B cell (primary cell): ENCODE measurements around the gene SPATA3. TPM values are rescaled to one million over a fixed set of nuclear protein-coding genes. Genes with fewer than 3 reads are reported as not detected.
A peak's percentile ranks its signal among the peaks of the same experiment; 100 is the strongest.

Source experiments
- ATAC-seq: fragments of 200-7000 bp; cut with Tn5 transposase; one replicate; pipeline ENCODE4 v1.10.0; 2021; ENCODE audit warnings: low read depth, mild to moderate bottlenecking, moderate number of reproducible peaks, moderate library complexity
- CTCF ChIA-PET: fragments of 350-600 bp; sonication (Branson Sonifier 250); formaldehyde crosslinking; loops from one replicate; lab custom pipeline; 2021; ENCODE audit warnings: antibody characterized with exemption, inconsistent platforms; lab: Charles Lee
- POLR2A ChIA-PET: fragments of 350-600 bp; sonication (Branson Sonifier 250); formaldehyde crosslinking; loops from one replicate; lab custom pipeline; 2021; ENCODE audit warnings: antibody characterized with exemption; lab: Charles Lee
- DNase-seq: peaks from one replicate; pipeline ENCODE4 v3.0.0; 2013
- H2AFZ ChIP-seq: 2 replicates; pipeline ENCODE4 v1.6.1; 2012; ENCODE audit warnings: mild to moderate bottlenecking, low read depth, low read length; ENCODE audit not compliant: insufficient read depth, poor library complexity, severe bottlenecking
- H3K27ac ChIP-seq, 2 donors: 1 replicate in 1 of 2; 2 replicates in 1 of 2; pipeline ENCODE4 v1.5.1; 2012 to 2013; ENCODE audit warnings: low read length in 2 of 2, mild to moderate bottlenecking in 2 of 2, moderate library complexity in 1 of 2
- H3K27me3 ChIP-seq, 4 experiments: fragments of 200-600 bp in 1 of 4; sonication (generic) in 1 of 4; replicated peaks in 1 of 4; 1 replicate in 2 of 4; 2 replicates in 2 of 4; pipeline versions ENCODE4 v1.6.1 to v1.7.0; 2013 to 2016; ENCODE audit warnings: low read length in 3 of 4, mild to moderate bottlenecking in 2 of 4, mixed read lengths in 1 of 4, moderate library complexity in 1 of 4; ENCODE audit not compliant: insufficient read depth in 4 of 4, control insufficient read depth in 3 of 4; ENCODE audit errors: control extremely low read depth in 1 of 4
- H3K36me3 ChIP-seq, 2 experiments: replicated peaks in 1 of 2; 1 replicate in 1 of 2; 2 replicates in 1 of 2; pipeline versions ENCODE4 v1.6.1 to v1.7.1; 2013; ENCODE audit warnings: low read length in 1 of 2; ENCODE audit not compliant: insufficient read depth in 2 of 2, control insufficient read depth in 1 of 2; ENCODE audit errors: control extremely low read depth in 1 of 2, extremely low read depth in 1 of 2
- H3K4me1 ChIP-seq, 2 donors: fragments of 200-600 bp in 1 of 2; sonication (generic) in 1 of 2; 1 replicate in 1 of 2; 2 replicates in 1 of 2; pipeline versions ENCODE4 v1.5.1 to v1.6.1; 2013 to 2017; ENCODE audit warnings: low read length in 2 of 2; ENCODE audit not compliant: control insufficient read depth in 2 of 2, insufficient read depth in 2 of 2
- H3K4me2 ChIP-seq: replicated peaks from 2 replicates; pipeline ENCODE3; 2012; ENCODE audit warnings: mild to moderate bottlenecking, low read depth, low read length; ENCODE audit not compliant: poor library complexity, severe bottlenecking
- H3K4me3 ChIP-seq, 5 experiments: fragments of 200-600 bp in 1 of 5; sonication (generic) in 1 of 5; 1 replicate in 3 of 5; 2 replicates in 2 of 5; pipeline versions ENCODE4 v1.5.1 to v1.7.0; 2011 to 2016; ENCODE audit warnings: low read length in 4 of 5, mild to moderate bottlenecking in 4 of 5, low read depth in 2 of 5, control low read depth in 1 of 5, moderate library complexity in 1 of 5; ENCODE audit not compliant: insufficient read depth in 1 of 5; ENCODE audit errors: control extremely low read depth in 1 of 5, extremely low read depth in 1 of 5
- H3K79me2 ChIP-seq: fragments of 200-600 bp; sonication (generic); one replicate; pipeline ENCODE4 v1.6.0; 2016; ENCODE audit warnings: low read length; ENCODE audit not compliant: control insufficient read depth, insufficient read depth
- H3K9ac ChIP-seq: fragments of 200-600 bp; sonication (generic); 2 replicates; pipeline ENCODE4 v1.6.1; 2017; ENCODE audit warnings: mild to moderate bottlenecking, low read length, moderate library complexity
- H3K9me3 ChIP-seq, 3 donors: one replicate each; pipeline versions ENCODE4 v1.6.1 to v1.7.1; 2013; ENCODE audit warnings: low read length in 2 of 3; ENCODE audit not compliant: control insufficient read depth in 2 of 3, insufficient read depth in 1 of 3; ENCODE audit errors: control extremely low read depth in 1 of 3
- H4K20me1 ChIP-seq: 2 replicates; pipeline ENCODE4 v1.6.0; 2012; ENCODE audit warnings: mild to moderate bottlenecking, low read length; ENCODE audit not compliant: insufficient read depth, control insufficient read depth, poor library complexity, severe bottlenecking
- H3K27ac Mint-ChIP-seq: one replicate; pipeline ENCODE4 v1.8.0; 2021; ENCODE audit warnings: mixed read lengths
- H3K27me3 Mint-ChIP-seq: one replicate; pipeline ENCODE4 v1.8.0; 2021; ENCODE audit warnings: mixed read lengths
- H3K4me1 Mint-ChIP-seq: one replicate; pipeline ENCODE4 v1.8.0; 2021; ENCODE audit warnings: mixed read lengths
- H3K4me3 Mint-ChIP-seq: one replicate; pipeline ENCODE4 v1.8.0; 2021; ENCODE audit warnings: mixed read lengths
- H3K9me3 Mint-ChIP-seq: one replicate; pipeline ENCODE4 v1.8.0; 2022; ENCODE audit warnings: mixed read lengths; ENCODE audit not compliant: insufficient read depth
- CTCF ChIP-seq: fragments of 200-600 bp; IDR thresholded peaks from one replicate; pipeline ENCODE4 v1.8.0; 2022; ENCODE audit warnings: antibody characterized with exemption, mild to moderate bottlenecking
- EZH2 ChIP-seq: IDR thresholded peaks from 2 replicates; pipeline ENCODE4 v1.6.1; 2012; ENCODE audit warnings: borderline replicate concordance, low read depth, mild to moderate bottlenecking, moderate library complexity, low read length; ENCODE audit not compliant: insufficient read depth, poor library complexity, severe bottlenecking
- WGBS: methylation state at CpG from one replicate; pipeline ENCODE4 v1.1.5; 2013; ENCODE audit warnings: missing lambda C conversion rate; ENCODE audit not compliant: insufficient coverage; 5-methylcytosine and 5-hydroxymethylcytosine counted together
- intact Hi-C: fragments of 100-400 bp; cut with micrococcal nuclease; formaldehyde crosslinking; loops from one replicate; pipeline ENCODE4 v1.10.0; 2022
- polyA plus RNA-seq: library from polyadenylated mRNA; depleted of rRNA; stranded (reverse); fragments of >200 nt; gene quantifications from 2 replicates; pipeline ENCODE4 v1.2.3, GENCODE V29; 2012
- total RNA-seq, 2 donors: library from RNA; stranded (reverse); fragments of 120-200 nt in 1 of 2; gene quantifications; 1 replicate in 1 of 2; 2 replicates in 1 of 2; pipeline versions ENCODE4 v1.2.3 to v1.2.4, GENCODE V29; 2013 to 2022

SPATA3 gene
- total and polyA plus RNA-seq, 2 donors (not counting 1 experiment from before 2014, with no cell fraction given): not detected

GRCh38 chr2:231052494-231053451 lies 56.9 kb downstream of the SPATA3 start:
- peaks cover 17% of the 10 kb centered on the region for H3K4me1 Mint-ChIP-seq
- ChIA-PET POLR2A (interaction anchor here (1.0 kb wide), 2 partner anchors 228 to 411 kb away, joined by 4 read pairs; no protein-coding TSS in a partner anchor), CTCF (interaction anchor here (0.6 to 1.8 kb wide), 17 partner anchors 8 to 399 kb away, joined by 3 to 17 read pairs (median 5); no protein-coding TSS in a partner anchor)
- peaks cover 23% of the 10 kb centered on the region for H3K27me3 Mint-ChIP-seq
- Histone ChIP-seq H3K36me3 (no peaks in the 10 kb centered on the region), H3K4me3 (peak overlapping the region; percentile 34 to 82 (median 73)), H3K9ac (peak overlapping the region; percentile 82), H3K9me3 (no peaks in the 10 kb centered on the region), H3K27ac (no peak overlapping the region), H3K4me2 (peak overlapping the region; percentile 94), H4K20me1 (peaks cover 9% of the 10 kb centered on the region), H3K4me1 (peaks cover 10 to 19% of the 10 kb centered on the region in 2 donors), H3K27me3 (peaks cover 0 to 24% (median 2%) of the 10 kb centered on the region in 4 experiments), H2AFZ (peak overlapping the region; percentile 100), H3K79me2 (peaks cover 10% of the 10 kb centered on the region)
- peak overlapping the region; percentile 72 for H3K27ac Mint-ChIP-seq
- intact Hi-C loops: loop anchor here (1.0 to 10.0 kb wide), 3 partner anchors 16 to 1502 kb away; partner anchors contain the start of genes C2orf72, EIF4E2 and TIGD1
- TF ChIP-seq EZH2 (no peak), CTCF (peak; percentile 97)
- DNase-seq (peak; percentile 86), ATAC-seq (peak; percentile 63)
- 6% methylated on average over 55 of the region's 62 CpGs for WGBS
- H3K9me3 Mint-ChIP-seq: no peaks in the 10 kb centered on the region
- peak overlapping the region; percentile 95 for H3K4me3 Mint-ChIP-seq
